Lung (tissue), 12 donors: Measurements from ENCODE around the gene SND1. TPM values are rescaled to one million over a fixed set of nuclear protein-coding genes. Genes with fewer than 3 reads are reported as not detected.

Experiments
- ATAC-seq: fragments of 200-7000 bp; cut with Tn5 transposase; one replicate; pipeline ENCODE4 v1.9.1; 2020; ENCODE audit warnings: moderate number of reproducible peaks; ENCODE audit not compliant: insufficient read depth, low FRiP score
- DNase-seq, 3 donors: peaks; one replicate each; pipeline ENCODE4 v3.0.0-alpha.2; 2013 to 2017
- H3K27ac ChIP-seq, 2 donors: one replicate each; pipeline ENCODE4 v1.5.1; 2013; ENCODE audit warnings: mild to moderate bottlenecking in 2 of 2, moderate library complexity in 2 of 2, control low read depth in 1 of 2, inconsistent platforms in 1 of 2, low read depth in 1 of 2, low read length in 1 of 2
- H3K27me3 ChIP-seq, 3 donors: one replicate each; pipeline ENCODE4 v1.5.1; 2013; ENCODE audit warnings: low read length in 2 of 3; ENCODE audit not compliant: control insufficient read depth in 3 of 3, insufficient read depth in 3 of 3
- H3K36me3 ChIP-seq, 4 donors: one replicate each; pipeline ENCODE4 v1.5.1; 2013; ENCODE audit warnings: low read length in 4 of 4, mild to moderate bottlenecking in 1 of 4, moderate library complexity in 1 of 4; ENCODE audit not compliant: control insufficient read depth in 4 of 4, insufficient read depth in 4 of 4
- H3K4me1 ChIP-seq, 5 donors: one replicate each; pipeline ENCODE4 v1.5.1; 2013; ENCODE audit warnings: low read length in 5 of 5, mild to moderate bottlenecking in 2 of 5, moderate library complexity in 1 of 5; ENCODE audit not compliant: control insufficient read depth in 5 of 5, insufficient read depth in 5 of 5
- H3K4me3 ChIP-seq: one replicate; pipeline ENCODE4 v1.5.1; 2013; ENCODE audit warnings: mild to moderate bottlenecking, control low read depth, moderate library complexity
- H3K9ac ChIP-seq, 2 donors: one replicate each; pipeline ENCODE4 v1.5.1; 2013; ENCODE audit warnings: low read length in 2 of 2, control low read depth in 1 of 2; ENCODE audit not compliant: insufficient read depth in 1 of 2
- H3K9me3 ChIP-seq, 4 donors: one replicate each; pipeline ENCODE4 v1.5.1; 2013; ENCODE audit warnings: low read length in 3 of 4, mild to moderate bottlenecking in 1 of 4, moderate library complexity in 1 of 4; ENCODE audit not compliant: control insufficient read depth in 4 of 4, insufficient read depth in 3 of 4
- CTCF ChIP-seq: IDR thresholded peaks from 2 replicates; pipeline ENCODE4 v1.5.1; 2012; ENCODE audit warnings: mild to moderate bottlenecking; ENCODE audit errors: control extremely low read depth, extremely low read depth
- WGBS, 2 donors: extraction: QIAGEN DNeasy Blood & Tissue Kit; methylation state at CpG; one replicate each; pipeline ENCODE4 v1.1.7; 2013; 5-methylcytosine and 5-hydroxymethylcytosine counted together
- polyA plus RNA-seq, 2 donors: library from polyadenylated mRNA; stranded (reverse); fragments of 200-250 nt; gene quantifications; one replicate each; pipeline ENCODE4 v1.2.1, GENCODE V29; 2013
- total RNA-seq, 2 donors: library from RNA; depleted of rRNA in 1 of 2; stranded (reverse); fragments of >200 nt in 1 of 2; gene quantifications; one replicate each; pipeline ENCODE4 v1.2.1, GENCODE V29; 2014 to 2021
- donor health status: control.
- donor health status: control.
- donor health status: Bipolar disorder and iron deficiency.
- donor health status: healthy.
- donor health status: DM: yes; HTN: yes; CAD: no.

Gene SND1
- total and polyA plus RNA-seq, 4 donors: 94.5 to 210 (median 137) TPM

- no peak for TF ChIP-seq CTCF
- DNase-seq: peak in 1 of 3 donors; percentile 25
- H3K36me3 ChIP-seq: peaks cover 0 to 11% (median 0%) of the 10 kb centered on the region in 4 donors
- no peak overlapping the region for H3K9ac ChIP-seq
- H3K4me1 ChIP-seq: no peaks in the 10 kb centered on the region
- no peaks in the 10 kb centered on the region for H3K9me3 ChIP-seq
- H3K27ac ChIP-seq: no peak overlapping the region
- H3K4me3 ChIP-seq: no peak overlapping the region
- 84 to 92% methylated on average over 7 of the region's 7 CpGs for WGBS, 2 donors
- H3K27me3 ChIP-seq: no peaks in the 10 kb centered on the region
- no peak for ATAC-seq
Measured at GRCh38 chr7:128065872-128066271, 413.9 kb downstream of the SND1 start.

GRCh38 chr7:128066395-128066794 is 414.4 kb downstream of the SND1 start:
- Histone ChIP-seq H3K36me3 (peaks cover 0 to 11% (median 0%) of the 10 kb centered on the region in 4 donors), H3K27ac (no peak overlapping the region), H3K27me3 (no peaks in the 10 kb centered on the region), H3K9me3 (no peaks in the 10 kb centered on the region), H3K9ac (no peak overlapping the region), H3K4me3 (no peak overlapping the region), H3K4me1 (no peaks in the 10 kb centered on the region)
- DNase-seq (no peak), ATAC-seq (no peak)
- 97% methylated on average over 10 of the region's 10 CpGs for WGBS, 2 donors
- no peak for TF ChIP-seq CTCF

GRCh38 chr7:128066858-128067257 is 414.9 kb downstream of the SND1 start:
- no peak for TF ChIP-seq CTCF
- Histone ChIP-seq H3K27me3 (no peaks in the 10 kb centered on the region), H3K36me3 (peaks cover 0 to 13% (median 0%) of the 10 kb centered on the region in 4 donors), H3K9ac (no peak overlapping the region), H3K9me3 (no peaks in the 10 kb centered on the region), H3K4me1 (no peaks in the 10 kb centered on the region), H3K27ac (no peak overlapping the region), H3K4me3 (no peak overlapping the region)
- DNase-seq (no peak), ATAC-seq (no peak)
- 90% methylated on average over 5 of the region's 5 CpGs for WGBS, 2 donors

GRCh38 chr7:128067983-128068382 is 416.0 kb downstream of the SND1 start:
- 76 to 81% methylated on average over 5 of the region's 5 CpGs for WGBS, 2 donors
- no peaks in the 10 kb centered on the region for H3K9me3 ChIP-seq
- H3K4me1 ChIP-seq: no peaks in the 10 kb centered on the region
- no peak for TF ChIP-seq CTCF
- H3K4me3 ChIP-seq: no peak overlapping the region
- peaks cover 0 to 13% (median 0%) of the 10 kb centered on the region in 4 donors for H3K36me3 ChIP-seq
- no peaks in the 10 kb centered on the region for H3K27me3 ChIP-seq
- no peak overlapping the region for H3K27ac ChIP-seq
- ATAC-seq: no peak
- DNase-seq: no peak
- H3K9ac ChIP-seq: no peak overlapping the region
